Smooth muscle cell of the brain vasculature (primary cell): Measurements from ENCODE around the gene MTMR11.

Source experiments
- DNase-seq: peaks from one replicate; pipeline ENCODE4 v3.0.0-alpha.2; 2012; ENCODE audit warnings: low read depth, low spot score

MTMR11 gene

GRCh38 chr1:149936992-149937705, 470 bp upstream of the MTMR11 start:
- no peak for DNase-seq

- no peak for DNase-seq
These were observed 2.3 kb downstream of the MTMR11 start for GRCh38 chr1:149934356-149934755.

DNA sequence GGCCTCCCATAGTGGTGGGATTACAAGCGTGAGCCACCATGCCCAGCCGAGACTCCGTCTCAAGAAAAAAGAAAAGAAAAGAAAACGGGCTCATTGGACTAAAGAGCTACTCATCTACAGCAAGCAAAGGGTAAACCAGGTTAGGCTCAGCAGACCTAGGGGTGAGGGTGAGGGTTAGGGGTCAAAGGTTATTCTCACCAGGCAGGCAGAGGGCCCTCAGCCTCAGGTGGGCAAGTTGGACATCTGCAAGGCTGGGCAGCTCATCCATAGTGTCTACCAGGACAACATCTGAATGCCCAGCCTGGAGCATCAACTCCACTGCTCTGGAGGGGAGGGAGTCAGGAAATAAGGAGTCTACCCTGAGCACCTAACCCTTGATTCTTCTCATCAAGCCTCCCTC, 3.5 kb downstream of the MTMR11 start:
- no peak for DNase-seq

DNA sequence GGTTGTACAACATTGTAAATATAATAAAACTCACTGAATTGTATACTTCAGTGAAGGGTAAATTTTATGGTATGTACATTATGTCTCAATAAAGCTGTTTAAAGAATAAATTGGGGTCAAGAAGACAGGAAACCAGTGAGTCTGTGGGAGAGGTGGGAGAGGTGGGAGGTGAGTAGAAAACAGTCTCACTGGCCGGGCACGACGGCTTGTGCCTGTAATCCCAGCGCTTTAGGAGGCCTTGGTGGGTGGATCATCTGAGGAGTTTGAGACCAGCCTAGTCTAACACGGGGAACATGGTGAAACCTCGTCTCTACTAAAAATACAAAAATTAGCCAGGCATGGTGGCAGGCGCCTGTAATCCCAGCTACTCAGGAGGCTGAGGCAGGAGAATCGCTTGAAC, 4.2 kb downstream of the MTMR11 start:
- no peak for DNase-seq

- DNase-seq: no peak
These were observed 5.4 kb downstream of the MTMR11 start for GRCh38 chr1:149931212-149931790.

GRCh38 chr1:149929856-149930255, 6.8 kb downstream of the MTMR11 start:
- no peak for DNase-seq

- no peak for DNase-seq
These were observed 8.3 kb downstream of the MTMR11 start for GRCh38 chr1:149928401-149928724.

DNA sequence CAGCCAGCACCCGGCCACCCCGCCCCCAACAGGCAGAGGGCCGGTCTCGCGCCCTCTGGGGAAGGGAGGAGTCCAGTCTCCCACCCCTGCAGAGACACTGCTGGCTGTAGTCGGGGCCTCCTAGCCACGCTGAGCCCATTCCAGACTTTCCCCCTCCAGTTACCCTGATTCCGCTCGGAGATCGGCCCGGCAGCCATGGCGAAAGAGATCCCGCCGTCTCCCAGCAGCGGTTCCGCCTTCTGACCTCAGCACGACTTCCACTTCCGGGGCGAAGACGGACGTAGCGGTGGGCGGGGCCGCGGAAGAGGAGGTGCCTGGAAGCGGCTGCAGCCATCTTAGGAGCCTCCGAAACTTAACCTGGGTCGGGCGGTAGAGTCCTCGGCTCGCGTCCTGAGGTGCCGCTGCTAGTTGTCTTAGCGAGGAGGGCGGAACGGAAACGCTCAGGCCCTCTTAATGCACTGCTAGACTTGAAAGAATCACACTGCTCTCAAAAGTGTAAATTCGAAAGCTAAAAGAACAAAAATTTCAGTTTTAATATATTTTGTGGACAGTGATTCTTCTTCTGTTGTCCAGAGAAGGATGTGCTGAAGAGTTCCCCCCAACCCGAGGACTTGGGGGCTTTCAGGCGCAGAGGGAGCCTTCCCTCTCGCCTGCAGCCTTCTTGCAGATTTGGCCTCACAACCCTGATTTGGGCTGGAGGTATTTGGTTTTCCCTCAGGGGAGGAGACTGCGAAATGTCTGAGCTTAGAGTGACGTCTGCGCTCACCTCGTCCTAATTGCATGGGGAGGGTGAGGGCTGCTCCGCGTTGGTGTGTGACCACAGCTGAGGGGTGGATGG, 8.9 kb downstream of the MTMR11 start, which contains the start of gene SF3B4:
SF3B4 (minus strand) TSS at position 241 of the 838 bp plus-strand sequence; CDS start at position 197, 44 bp downstream.
- peak; percentile 80 for DNase-seq

GRCh38 chr1:149927056-149927562, 9.6 kb downstream of the MTMR11 start:
- DNase-seq: no peak

- DNase-seq: no peak
These were observed 10.4 kb downstream of the MTMR11 start for GRCh38 chr1:149926296-149926695.

DNA sequence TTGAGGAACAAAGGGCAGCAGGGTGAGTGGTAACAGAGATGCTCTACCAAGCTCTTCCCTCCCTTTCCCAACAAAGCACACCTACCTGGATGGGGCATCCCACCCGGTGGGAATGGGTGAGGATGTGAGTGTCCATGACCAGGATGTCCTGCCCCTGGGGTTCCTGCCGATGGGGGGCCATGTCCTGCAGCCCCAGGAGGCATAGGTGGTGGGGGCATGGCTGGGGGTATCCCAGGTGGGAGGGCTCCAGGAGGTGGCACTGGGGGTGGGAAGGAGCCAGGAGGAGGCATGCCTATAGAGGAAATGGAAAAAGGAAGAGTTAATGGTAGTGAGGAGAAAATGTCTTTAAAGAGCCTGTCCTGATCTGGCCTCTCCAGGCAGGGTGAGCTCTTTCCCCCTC, 10.9 kb downstream of the MTMR11 start:
- no peak for DNase-seq

DNA sequence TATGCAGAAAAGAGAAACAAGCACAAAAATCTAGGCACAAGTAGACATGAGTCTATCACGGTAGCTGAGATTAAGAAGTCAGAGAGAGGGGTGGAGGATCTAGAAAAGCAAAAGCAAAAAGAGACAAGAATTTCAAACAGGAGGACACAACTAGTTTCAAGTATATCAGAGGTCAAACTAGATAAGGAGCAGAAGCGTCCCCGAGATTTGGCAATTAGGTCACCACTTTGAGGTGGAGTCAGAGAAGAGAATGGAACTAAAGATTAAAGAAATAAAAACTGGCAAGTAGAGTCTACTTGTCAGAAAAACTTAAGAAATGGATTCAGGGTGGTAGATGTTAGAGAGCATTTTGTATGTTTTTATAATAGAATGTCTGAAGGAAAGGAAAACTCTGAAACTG, 11.3 kb downstream of the MTMR11 start:
- no peak for DNase-seq

GRCh38 chr1:149923626-149924025, 13.1 kb downstream of the MTMR11 start:
- no peak for DNase-seq

- no peak for DNase-seq
These were observed 19.0 kb downstream of the MTMR11 start, which contains the start of gene SV2A for GRCh38 chr1:149917571-149918144. SV2A (minus strand) TSS chr1:149917844; CDS start chr1:149913840, 4,004 bp downstream.

- no peak for DNase-seq
These were observed 19.8 kb downstream of the MTMR11 start for GRCh38 chr1:149916898-149917252.

DNA sequence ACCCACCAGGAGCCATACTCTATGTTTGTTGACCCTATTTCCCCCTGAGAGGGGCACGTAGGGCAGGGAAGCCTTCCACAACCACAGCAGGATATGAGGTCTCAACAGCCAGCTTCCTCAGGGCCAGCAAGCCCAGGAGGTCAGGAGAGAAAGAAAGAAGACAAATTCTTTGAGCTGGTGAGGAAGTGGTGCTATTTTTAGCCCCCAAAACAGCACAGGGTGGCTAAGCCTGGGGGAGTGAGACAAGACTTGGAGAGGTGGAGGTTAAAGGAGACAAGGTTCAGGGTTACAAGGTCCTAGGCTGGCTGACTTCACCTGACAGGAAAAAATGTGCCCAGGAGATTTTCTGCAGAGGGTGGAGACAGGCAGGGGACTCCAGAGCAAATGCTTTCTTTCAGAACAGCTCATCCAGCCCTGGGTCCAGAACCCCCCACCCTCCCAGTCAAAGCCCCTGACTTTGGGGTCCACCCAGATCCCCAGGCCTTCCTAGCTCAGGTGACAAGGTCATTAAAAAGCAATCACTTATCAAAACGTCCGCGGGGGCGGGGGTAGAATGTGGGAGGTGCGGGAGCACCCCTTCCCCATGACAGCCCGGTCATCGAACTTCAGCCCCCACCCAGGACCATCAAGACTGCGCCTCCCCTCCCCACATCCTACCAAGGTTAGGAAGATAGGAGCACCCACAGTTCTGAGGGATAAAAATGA, 20.3 kb downstream of the MTMR11 start:
- no peak for DNase-seq

DNA sequence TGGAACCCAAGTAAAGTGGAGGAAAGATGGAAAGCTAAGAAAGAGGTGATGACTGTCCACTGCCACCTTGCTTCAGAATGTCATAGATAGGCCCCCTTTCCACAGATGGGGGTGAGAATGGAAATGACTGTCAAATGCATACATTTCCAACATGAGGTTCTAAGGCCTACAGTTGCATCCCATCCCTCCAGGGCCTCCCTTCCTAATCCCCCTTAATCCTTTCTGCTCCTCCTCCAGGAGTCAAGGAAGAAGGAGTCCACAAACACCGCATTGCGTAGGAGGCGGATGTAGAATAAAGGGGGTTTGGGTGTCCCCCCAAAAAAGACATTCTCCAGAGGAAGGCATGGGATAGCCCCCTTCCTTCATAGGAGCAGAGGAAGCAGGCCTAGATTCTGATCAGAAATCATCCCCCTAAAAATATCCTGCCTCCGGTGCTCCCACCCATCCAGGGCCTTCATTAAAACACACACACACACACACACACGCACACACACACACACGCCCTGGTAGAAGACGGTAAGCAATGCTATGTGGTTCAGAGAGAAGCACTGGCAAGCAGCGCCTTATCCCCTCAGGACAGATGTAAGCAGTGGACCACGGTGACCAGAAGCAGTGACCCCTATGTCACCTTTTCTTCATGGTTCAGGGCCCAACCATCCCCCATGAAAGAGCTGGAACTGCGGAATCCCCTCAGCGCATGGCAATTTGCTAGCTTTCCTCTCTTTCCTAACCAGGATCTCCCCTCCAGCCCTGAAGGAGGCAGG, 21.1 kb downstream of the MTMR11 start:
- no peak for DNase-seq

DNA sequence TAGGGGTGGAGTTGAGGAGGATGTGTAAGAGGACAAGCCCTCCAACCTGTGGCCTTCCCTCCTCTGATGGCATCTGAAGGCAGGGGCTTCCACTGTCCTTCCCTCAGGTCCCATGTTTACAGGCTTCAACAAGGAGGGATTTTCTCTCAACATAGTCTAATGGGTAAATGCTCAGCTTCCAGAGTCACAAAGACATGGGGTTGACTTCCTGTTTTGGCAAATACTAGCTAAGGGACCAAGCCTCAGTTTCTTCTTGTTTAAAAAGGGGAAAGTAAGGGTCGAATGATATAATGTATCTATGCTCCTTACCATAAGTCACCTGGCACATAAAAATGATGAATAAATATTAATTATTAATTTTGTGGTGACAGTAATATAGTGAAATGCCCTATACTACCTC, 22.1 kb downstream of the MTMR11 start:
- DNase-seq: no peak

DNA sequence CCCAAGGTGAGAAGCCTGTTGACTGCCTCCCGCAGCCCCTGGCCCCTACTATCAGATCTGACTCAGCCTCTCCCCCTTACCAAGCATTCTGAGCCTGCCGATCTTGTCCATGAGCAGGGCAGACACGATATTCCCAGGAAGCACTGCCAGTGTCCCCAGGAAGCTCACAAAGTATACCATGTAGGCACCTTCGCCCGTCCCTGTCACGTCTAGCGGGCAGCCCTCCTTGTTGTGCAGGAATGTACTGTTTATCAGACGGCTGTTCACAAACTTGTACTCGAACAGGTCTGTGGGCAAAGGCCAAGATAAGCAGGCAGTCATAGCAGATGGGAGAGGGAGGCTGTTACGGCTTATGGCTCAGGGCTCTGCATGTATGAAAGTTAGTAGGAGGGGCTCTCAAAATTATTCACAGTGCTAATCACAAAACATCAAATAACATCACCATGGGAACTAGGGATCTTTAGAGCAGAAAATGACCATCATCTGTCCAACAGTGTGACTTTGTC, 30.1 kb downstream of the MTMR11 start:
- DNase-seq: no peak

DNA sequence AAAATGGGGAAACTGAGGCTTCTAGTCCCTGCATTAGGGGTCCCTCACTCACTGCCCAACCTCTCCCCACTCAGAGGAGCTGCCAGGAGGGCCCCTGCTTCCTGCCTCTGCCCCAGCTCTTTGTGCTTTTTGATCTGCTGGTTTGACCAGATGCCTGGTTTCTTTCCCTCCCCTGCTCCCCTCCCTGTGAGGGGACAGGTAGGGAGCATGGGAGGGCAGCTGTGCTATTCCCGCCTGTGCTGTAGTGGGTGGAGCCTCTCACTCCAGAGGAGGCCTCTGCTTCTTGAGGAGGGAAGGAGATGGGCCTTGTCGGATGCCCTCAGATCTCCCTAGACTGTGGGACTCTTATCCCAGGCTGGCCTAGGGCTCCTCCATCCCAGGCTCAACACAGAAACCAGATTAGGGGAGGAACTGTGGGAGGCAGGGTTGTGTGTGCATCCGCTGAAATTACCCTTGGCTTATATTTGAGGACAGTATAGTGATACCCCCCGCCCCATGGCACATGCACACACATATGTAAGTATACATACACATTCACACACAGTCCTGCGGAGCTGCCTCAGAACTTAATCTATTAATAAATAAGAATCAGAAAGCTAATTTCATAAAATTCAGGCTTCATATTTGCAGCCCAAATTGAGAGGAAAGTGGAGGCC, 32.7 kb downstream of the MTMR11 start:
- DNase-seq: no peak
